Stimulated activated CD4-positive, alpha-beta T cell treated with anti-CD3 and anti-CD28 coated beads, Interleukin-15, amount 100 ng/mL, for 48 hours (primary cell): ENCODE results near the gene PTPRN2.

ENCODE experiments used
- DNase-seq, 2 donors: peaks; one replicate each; pipeline ENCODE4 v3.0.0-alpha.2; 2020; ENCODE audit warnings: low read depth in 2 of 2

Gene PTPRN2

DNA sequence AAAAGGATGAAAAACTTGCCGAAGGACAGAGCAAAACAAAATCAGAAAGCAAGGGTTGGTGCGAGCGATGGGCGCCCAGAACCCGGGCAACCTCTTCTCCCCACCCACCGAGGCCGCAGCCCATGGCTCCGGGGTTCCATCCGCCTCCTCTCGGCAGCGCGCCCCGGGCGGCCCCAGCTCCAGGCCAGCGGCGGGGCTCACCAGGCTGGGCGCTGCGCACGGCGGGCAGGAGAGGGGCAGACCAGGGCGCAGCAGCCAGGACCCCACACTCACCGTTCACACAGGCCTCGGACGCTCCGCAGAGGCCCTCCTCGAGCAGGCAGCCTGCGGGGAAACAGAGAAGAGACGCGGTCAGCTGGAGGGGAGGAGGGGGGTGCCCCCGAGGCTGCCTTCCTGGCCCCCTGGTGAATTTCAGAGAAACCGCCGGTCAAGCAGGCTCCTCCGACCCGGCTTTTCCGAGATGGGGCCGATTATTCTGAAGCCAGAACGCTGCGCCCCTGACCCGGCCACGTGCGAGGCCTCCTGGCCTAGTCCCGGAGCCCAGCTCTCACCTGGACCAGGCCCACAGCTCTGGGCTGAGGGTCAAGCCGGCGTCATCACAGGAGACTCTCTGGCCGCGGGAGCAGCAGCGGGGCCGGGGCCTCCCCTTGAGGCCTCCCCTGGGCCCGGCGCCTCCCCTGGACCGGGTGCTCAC is 98.0 kb downstream of the PTPRN2 start:
- DNase-seq = no peak

DNA sequence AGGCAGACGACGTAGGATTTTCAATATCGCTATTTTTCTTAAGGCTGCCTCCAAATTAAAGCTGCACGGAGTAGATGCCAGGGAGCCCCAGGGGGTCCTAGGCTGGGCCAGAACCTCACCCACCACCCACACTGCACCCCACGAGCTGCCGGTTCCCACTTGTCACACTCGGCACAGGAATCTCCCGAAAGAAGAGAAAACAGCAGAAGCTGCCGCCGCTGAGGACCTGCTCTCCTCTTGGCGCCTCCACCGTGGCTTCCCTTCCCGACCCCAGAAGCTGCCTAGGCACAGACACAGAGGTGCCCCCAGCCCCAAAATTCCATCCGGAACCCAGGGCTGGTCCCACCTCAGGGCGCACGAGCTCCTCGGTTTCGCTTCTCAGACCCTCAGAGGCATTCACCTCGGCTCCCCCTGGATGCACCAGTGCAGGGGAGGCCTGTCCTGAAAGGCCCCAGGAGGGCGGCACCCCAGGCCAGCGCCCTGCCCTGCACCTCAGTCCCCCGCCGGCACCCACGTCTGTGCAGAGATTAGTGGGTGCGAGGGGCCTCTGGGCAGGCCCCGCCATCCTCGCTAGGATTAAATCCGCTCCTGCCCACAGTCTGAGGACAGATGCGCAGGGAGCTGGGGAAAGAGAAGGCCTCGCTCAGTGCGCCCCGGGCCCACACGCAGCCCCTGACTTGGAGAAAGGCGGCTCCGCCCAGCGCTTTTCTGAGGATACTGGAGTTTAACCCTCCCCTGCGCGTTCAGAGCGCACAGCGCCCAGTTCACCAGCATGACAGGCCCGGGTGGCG is 99.2 kb downstream of the PTPRN2 start:
- DNase-seq = no peak

DNA sequence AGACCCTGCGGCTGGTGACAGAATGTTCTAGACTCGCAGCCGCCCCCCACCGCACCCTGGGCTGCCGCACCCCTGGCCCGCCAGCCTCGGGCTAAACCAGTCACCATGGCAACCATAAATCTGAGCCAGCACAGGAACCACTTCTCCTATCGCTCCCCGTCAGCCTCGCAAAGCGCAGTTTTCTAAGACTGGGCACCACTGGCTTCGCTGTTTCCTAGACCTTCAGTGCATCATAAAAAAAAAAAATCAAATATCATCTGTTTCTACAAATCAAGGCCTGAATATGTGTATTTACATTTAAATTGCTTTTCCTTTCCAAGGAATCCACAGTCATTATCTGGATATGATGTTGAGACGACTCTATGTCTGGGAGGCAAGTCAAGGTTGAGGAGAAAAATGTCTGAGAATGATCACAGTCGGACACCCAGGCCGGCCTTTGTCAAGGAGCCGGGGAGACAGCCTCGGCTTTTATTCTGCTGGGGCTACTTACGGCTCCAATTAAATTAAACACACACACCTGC is 99.9 kb downstream of the PTPRN2 start:
- no peak for DNase-seq

DNA sequence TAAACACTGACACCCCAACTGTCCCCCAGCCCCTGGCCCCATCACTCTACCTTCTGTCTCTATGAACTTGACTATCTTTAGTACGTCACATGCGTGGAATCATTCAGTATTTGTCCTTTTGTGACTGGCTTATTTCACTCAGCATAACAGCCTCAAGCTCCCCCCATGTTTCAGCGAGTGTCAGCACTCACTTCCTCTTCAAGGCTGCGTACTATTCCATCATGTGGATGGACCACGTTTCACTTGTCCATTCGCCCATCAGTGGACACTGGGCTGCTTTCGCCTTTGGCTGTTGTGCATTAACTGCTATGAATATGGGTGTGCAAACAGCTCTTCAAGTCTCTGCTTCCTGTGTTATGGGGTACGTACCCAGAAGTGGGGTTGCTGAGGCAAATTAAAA is 100.7 kb downstream of the PTPRN2 start:
- DNase-seq = no peak

DNA sequence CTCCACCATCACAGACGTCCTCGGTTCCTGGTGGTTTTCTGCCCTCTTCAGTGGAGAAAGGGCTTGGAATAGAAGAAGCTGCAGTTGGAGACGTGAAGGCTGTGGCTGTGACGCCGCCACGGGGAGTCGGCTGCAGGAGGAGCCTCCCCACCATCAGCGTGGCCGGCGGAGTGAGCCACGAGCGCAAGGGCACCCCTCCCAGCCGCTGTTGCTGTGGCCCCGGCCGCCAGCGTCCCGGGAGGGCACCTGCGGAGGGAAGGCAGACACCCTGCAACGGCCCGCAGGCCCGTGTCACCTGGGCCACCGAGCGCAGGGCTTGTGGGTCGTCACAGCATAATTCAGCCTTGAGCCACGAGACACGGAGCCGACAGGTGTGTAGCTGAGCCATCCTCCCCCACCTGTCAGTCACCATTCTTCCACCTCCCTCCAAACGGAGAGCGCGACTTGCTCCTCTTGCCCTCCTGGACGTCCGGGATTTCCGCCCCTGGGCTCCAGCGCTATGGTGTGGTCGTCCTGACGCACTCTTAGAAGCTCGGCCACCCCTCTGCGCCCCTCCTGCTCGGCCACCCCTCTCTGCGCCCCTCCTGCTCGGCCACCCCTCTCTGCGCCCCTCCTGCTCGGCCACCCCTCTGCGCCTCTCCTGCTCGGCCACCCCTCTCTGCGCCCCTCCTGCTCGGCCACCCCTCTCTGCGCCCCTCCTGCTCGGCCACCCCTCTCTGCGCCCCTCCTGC is 102.7 kb downstream of the PTPRN2 start:
- no peak for DNase-seq

DNA sequence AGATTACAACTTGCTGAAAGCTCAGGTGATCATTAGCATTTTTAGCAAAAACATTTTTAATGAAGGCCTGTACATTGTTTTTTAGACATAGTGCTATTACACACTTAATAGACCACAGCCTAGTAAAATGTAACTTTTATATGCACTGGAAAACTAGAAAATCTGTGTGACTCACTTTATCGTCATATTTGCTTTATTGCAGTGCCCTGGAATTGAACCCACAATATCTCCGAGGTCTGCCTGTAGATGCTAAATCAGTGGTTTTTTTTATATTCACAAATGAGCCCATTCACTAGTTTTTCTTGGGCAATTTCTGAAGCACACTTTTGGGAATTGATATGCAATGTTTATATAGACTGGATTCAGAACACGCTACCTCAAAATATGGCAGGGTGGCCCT is 105.1 kb downstream of the PTPRN2 start:
- DNase-seq = no peak

DNA sequence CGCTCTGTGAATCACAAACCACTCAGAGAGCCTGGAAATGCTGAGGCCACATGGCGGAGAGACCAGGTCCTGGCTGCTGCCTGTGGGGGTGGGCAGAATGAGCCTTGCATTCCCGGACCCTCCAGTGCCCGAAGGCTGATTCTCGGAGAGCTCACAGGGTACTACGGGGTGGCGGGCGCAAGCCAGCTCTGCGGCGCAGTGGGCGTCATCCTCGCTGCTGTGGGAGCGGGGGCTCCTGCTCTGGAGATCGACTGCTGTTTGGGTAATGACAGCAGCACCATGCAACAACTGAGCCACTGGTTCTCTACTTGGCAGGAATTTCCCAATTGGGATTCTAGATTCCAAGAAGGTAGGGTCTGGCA is 108.0 kb downstream of the PTPRN2 start:
- no peak for DNase-seq

DNA sequence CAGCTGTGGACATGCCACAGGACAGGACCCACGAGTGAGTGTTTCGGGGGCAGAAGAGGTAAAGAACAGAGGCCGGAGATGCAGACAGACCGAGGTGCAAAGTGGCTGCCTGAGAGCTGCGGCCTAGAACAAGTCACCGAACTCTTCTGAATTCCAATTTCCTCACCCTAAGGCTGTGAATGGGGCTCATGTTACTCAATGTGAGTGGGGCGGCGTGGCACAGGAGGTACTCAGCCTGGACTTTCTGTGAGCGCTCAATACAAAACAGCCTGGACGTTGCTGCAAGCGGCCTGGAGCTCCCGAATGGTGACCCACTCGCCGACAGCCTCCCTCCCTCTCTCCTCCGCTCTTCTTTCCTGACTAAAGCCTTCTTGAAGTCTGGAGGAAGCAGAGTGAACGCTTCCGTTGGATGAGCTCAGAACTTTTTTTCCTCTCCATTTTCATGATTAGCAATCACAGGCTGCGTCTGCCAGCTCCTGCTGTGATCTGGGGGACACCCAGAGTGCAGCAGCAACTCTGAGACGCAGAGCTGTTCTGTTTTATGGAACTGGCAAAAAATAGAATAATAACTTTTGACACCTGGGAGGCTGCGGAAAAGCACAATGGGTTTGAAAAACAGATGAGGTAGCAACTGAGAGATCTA is 108.5 kb downstream of the PTPRN2 start:
- no peak for DNase-seq

DNA sequence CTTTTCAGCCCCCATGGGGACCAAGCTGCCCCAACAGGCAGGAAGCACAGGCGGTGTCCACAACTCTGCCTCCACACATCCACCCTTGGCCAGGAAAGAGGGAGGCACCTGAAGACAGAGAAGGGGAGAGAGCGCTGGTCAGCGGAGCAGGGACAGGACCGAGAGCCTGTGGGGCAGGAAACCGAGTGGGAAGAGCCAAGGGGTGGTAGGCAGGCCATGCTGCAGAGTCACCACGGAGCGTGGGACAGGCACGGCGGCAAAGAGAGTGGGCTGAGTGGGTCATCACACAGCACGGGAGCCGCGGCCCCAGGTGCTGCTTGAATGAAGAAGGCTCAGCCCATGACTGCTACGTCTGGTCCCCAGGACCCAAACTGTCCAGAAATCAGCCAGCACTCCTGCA is 109.8 kb downstream of the PTPRN2 start:
- DNase-seq = no peak

DNA sequence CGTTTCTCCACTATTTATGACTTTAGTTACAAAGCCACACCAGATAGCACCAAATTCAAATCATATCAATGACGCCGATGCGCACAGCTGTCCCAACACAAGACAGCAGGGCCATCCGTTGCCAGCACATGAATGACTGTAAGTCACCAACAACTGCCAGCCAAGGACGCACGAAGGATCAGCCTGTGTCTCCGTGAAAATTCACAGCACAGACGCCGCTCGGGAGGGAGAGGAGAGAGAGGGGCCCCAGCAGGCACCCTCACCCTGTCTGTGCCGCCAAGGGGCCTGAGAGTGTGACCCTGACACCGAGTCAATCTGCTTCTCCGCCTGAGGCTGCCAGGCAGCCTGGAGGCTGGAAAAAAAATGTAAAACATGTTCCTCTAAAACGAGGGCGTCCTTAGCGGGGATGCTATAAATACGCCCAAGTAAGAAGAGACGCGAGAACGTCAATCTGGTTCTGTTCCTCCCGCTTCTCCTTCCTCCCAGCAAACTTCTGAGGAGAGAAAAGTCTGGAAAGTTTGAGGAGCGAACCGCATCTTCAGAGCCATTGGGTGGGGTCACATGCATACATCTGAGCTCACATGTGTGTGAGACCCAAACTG is 111.2 kb downstream of the PTPRN2 start:
- DNase-seq = no peak

DNA sequence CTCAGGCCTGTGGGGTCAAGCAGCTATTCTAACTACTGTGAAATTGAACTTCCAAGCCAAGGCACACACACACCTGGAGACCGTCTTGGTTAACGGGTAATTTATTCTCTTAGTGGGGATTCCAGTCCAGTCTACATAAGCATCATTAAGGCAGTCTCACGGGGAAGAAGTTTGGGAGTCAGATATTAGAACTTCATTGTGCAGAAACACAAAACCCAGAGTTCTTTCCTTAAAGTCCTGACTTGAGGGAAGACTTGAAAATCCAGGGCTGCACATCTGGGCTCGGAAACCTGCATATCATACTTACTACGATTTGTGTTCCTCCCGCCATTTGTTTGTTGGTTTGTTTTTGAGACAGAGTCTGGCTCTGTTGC is 112.0 kb downstream of the PTPRN2 start:
- DNase-seq = no peak

DNA sequence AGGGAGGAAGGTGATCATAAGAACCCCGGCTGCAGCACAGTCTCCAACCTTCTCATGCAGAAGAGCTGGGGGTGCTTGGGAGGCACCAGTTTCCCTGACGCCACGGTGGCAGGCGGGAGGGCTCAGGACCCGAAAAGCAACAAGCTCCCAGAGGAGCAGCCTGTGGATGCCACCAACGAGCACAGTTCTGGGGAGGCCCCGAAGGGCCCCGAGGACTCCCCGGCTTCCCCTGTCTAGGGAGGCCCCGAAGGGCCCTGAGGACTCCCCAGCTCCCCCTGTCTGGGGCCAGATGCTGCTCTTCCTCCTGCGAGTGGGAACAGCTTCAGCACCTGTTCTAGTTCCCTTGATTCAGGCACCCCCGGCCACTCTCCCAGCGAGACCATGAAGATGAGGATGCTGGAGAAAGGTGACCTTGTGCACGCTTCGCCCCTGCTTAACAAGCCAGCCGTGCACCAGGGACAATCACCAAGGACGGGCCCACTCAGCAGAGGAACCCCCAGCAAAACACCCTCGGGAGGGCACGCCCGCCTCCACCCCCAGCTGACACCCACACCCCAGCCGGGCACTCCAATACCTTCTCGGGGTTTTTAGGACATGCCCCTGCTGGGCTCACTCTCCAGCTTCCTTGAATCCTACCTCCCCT is 112.5 kb downstream of the PTPRN2 start:
- no peak for DNase-seq

DNA sequence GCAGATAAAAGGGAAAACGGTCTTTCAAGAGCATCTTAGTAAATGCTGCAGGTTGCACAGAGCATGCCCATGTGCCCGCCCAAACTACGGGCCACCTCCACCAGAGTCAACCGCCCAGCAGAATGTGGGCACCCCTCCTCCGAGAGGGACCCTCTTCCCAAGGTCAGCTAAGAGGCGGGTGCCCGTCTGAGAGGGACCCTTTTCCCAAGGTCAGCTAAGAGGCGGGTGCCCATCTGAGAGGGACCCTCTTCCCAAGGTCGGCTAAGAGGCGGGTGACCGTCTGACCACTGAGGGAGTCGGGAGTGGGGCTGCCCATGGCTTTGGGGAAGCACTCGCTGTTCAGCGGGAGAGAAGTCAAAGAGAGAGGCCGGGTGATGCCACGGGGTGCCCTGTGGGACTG is 113.1 kb downstream of the PTPRN2 start:
- DNase-seq = no peak

DNA sequence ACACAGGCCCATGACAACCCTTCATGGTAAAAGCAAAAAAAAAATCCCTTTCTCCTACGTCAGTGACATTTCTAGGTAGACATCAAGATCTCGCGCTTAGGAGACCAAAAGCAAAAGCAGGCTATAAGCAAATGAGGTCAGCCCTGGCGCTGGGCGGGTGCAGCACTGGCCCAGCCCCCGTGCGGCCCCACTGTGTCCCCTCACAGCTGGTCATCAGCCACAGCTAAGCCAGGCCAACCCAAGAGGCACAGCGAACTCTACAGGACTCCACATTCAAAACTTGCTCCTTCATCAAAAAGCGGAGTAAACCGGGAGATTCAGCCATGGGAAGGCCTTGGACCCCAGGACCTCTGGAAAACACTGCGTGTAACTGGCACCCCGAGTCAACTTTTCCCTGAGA is 113.7 kb downstream of the PTPRN2 start:
- DNase-seq = no peak

DNA sequence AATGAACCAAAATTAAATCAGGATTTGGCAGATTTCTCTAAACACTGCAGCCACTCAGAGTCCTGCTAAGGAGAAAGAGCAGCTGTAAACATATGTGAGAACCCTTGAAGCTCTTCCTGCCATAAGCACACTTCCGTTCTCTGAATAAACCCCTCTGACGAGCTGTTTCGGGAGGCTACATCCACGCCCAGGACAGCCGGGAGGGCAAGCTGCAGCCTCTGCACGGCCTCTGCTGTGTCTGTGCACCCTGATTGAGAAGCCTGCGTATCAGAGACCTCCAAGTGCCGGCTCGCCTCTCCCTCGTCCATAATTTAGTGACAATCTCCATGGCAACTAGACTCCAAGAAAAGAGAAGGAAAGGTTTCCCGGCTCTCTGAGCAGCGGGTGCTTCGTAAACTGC is 114.4 kb downstream of the PTPRN2 start:
- no peak for DNase-seq

DNA sequence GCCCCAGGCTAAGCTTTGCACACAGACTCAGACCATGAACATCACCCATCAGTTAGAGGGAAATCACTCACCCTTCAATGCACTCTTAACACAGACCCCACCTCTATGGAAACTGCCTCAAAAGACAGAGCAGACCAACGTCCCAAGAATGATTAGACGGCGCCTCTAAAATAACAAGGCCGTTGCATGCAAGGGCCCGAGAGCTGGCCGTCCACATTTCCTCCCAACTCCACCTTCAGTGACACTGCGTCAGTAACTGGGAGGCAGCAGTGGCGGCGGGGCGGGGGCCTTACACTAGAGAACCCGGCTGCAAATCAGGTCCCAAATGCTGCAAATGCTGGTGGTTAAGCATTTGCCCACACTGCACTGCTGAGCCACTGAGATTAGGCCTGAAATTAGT is 115.0 kb downstream of the PTPRN2 start:
- no peak for DNase-seq

DNA sequence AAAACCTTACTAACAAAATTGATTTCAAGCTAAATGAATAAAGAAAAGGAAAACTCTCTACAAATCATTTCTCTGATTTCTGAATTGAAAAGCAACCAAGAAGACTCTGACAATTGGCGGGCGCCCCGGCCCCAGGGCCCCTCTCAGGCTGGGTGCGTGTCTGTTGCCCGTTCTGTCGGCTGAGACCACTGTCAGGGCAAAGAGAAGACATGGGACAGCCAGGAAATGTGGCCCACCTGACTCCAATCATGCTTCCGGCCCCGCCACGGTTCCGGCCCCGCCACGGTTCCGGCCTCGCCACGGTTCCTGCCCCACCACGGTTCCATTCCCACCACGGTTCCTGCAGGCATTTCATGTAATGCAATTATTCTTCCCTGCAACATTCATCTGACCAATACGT is 115.9 kb downstream of the PTPRN2 start:
- DNase-seq = no peak

DNA sequence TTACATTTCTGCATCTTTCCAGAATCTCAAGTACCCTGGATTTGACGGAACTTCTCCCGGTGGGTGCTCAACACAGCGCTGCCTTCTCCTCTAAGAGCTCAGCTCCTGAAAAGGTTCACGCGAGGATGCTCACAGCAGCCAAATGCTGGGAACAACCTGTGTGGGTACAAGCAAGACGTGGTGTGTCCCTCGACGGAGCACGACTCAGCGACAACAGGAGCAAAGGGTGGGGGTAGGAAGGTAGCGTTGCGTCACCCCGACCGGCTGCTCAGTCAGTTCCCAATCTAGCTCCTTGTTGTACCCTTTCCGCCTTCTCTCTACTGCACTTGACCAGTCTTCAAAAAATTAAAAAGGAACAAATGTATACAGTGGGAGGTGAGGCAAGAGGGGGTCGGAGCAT is 117.3 kb downstream of the PTPRN2 start:
- DNase-seq = no peak

DNA sequence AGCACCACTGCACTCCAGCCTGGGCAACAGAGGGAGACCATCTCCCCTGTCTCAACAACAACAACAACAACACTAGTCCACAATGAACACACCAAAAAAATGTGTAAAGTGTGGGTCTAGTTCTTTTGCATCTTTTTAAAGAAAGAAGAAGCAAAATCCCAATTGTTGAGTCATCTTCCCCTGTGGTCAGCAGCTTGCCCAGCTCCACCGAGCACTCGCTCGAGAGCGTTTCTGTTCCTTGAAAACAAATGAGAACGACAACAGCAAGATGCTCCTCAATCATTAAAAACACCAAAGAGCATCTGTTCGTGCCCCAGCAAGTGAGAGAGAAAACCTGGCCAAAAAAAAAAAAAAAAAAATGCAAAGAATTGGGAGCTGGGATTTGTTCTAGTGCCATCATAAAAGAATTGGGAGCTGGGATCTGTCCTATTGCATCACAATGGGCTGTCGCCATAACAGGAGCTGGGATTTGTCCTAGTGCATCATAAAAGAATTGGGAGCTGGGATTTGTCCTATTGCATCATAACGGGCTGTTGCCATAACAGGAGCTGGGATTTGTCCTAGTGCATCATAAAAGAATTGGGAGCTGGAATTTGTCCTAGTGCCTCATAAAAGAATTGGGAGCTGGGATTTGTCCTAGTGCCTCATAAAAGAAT is 118.1 kb downstream of the PTPRN2 start:
- DNase-seq = no peak

DNA sequence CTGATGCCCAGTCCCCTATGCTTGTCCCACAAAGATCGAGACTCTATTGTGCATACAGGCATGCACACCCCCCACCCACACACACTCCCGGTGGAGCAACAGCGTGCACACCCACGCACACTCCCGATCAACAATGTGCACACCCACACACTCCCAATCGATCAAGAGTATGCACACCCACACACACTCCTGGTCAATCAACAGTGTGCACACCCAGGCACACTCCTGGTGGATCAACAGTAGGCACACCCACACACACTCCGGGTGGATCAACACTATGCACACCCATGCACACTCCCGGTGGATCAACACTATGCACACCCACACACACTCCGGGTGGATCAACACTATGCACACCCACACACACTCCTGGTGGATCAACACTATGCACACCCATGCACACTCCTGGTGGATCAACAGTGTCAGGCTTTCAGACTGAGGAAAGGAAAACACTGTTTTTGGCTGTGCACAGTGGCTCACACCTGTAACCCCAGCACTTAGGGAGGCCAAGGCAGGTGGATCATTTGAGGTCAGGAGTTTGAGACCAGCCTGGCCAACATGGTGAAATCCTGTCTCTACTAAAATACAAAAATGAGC is 118.8 kb downstream of the PTPRN2 start:
- DNase-seq = no peak
